ENCODE measurements around the gene IL21R. TPM values are rescaled to one million over a fixed set of nuclear protein-coding genes. Genes with fewer than 3 reads are reported as not detected.
A peak's percentile ranks its signal among the peaks of the same experiment; 100 is the strongest.
"Not testable (repeated sequence)": the region's sequence is repeated elsewhere in the genome, so short reads cannot be mapped to it uniquely, and the experiment has no call there.

IL21R gene
- total and polyA plus RNA-seq, 5 donors: 0.34 to 1.4 (median 0.81) TPM

DNA sequence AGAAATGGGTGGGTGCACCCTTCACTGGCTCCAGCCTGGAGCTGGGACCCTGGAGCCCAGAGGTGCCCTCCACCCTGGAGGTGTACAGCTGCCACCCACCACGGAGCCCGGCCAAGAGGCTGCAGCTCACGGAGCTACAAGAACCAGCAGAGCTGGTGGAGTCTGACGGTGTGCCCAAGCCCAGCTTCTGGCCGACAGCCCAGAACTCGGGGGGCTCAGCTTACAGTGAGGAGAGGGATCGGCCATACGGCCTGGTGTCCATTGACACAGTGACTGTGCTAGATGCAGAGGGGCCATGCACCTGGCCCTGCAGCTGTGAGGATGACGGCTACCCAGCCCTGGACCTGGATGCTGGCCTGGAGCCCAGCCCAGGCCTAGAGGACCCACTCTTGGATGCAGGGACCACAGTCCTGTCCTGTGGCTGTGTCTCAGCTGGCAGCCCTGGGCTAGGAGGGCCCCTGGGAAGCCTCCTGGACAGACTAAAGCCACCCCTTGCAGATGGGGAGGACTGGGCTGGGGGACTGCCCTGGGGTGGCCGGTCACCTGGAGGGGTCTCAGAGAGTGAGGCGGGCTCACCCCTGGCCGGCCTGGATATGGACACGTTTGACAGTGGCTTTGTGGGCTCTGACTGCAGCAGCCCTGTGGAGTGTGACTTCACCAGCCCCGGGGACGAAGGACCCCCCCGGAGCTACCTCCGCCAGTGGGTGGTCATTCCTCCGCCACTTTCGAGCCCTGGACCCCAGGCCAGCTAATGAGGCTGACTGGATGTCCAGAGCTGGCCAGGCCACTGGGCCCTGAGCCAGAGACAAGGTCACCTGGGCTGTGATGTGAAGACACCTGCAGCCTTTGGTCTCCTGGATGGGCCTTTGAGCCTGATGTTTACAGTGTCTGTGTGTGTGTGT lies 46.8 kb downstream of the IL21R start:
- Histone ChIP-seq H3K9me3 (ENCODE audit: control insufficient read depth, low read length) (no peaks in the 10 kb centered on the region), H3K27ac (ENCODE audit: low read length) (no peak overlapping the region), H3K4me1 (ENCODE audit: control insufficient read depth, insufficient read depth, low read length) (no peaks in the 10 kb centered on the region), H3K4me3 (ENCODE audit: low read length) (no peak overlapping the region), H3K27me3 (ENCODE audit: control insufficient read depth, insufficient read depth) (no peaks in the 10 kb centered on the region)
- DNase-seq (peak in 1 of 3 donors; percentile 42), ATAC-seq (no peak)
- 84% methylated on average over 19 of the region's 19 CpGs for WGBS
- intact Hi-C loops (cut with DNase I): no loop called here

DNA sequence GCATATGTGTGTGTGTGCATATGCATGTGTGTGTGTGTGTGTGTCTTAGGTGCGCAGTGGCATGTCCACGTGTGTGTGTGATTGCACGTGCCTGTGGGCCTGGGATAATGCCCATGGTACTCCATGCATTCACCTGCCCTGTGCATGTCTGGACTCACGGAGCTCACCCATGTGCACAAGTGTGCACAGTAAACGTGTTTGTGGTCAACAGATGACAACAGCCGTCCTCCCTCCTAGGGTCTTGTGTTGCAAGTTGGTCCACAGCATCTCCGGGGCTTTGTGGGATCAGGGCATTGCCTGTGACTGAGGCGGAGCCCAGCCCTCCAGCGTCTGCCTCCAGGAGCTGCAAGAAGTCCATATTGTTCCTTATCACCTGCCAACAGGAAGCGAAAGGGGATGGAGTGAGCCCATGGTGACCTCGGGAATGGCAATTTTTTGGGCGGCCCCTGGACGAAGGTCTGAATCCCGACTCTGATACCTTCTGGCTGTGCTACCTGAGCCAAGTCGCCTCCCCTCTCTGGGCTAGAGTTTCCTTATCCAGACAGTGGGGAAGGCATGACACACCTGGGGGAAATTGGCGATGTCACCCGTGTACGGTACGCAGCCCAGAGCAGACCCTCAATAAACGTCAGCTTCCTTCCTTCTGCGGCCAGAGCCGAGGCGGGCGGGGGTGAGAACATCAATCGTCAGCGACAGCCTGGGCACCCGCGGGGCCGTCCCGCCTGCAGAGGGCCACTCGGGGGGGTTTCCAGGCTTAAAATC lies 47.6 kb downstream of the IL21R start:
- H3K27ac ChIP-seq (ENCODE audit: low read length): no peak overlapping the region
- no peaks in the 10 kb centered on the region for H3K27me3 ChIP-seq (ENCODE audit: control insufficient read depth, insufficient read depth)
- WGBS: 34% methylated on average over 31 of the region's 31 CpGs
- H3K4me3 ChIP-seq (ENCODE audit: low read length): no peak overlapping the region
- peak in 1 of 2 donors; percentile 28 for ATAC-seq
- H3K4me1 ChIP-seq (ENCODE audit: control insufficient read depth, insufficient read depth, low read length): no peaks in the 10 kb centered on the region
- intact Hi-C loops (cut with DNase I): loop anchor here (10.0 kb wide), 4 partner anchors 215 to 1615 kb away; no protein-coding TSS in a partner anchor
- peak in 1 of 3 donors; percentile 39 for DNase-seq
- no peaks in the 10 kb centered on the region for H3K9me3 ChIP-seq (ENCODE audit: control insufficient read depth, low read length)

DNA sequence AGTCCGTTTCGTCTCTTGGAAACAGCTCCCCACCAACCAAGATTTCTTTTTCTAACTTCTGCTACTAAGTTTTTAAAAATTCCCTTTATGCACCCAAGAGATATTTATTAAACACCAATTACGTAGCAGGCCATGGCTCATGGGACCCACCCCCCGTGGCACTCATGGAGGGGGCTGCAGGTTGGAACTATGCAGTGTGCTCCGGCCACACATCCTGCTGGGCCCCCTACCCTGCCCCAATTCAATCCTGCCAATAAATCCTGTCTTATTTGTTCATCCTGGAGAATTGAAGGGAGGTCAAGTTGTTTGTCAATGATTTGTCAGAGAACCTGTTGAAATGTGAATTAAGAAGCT lies 48.2 kb downstream of the IL21R start:
- H3K4me3 ChIP-seq (ENCODE audit: low read length): no peak overlapping the region
- intact Hi-C loops (cut with DNase I): loop anchor here (10.0 kb wide), 4 partner anchors 215 to 1615 kb away; no protein-coding TSS in a partner anchor
- no peaks in the 10 kb centered on the region for H3K27me3 ChIP-seq (ENCODE audit: control insufficient read depth, insufficient read depth)
- H3K27ac ChIP-seq (ENCODE audit: low read length): no peak overlapping the region
- no peaks in the 10 kb centered on the region for H3K9me3 ChIP-seq (ENCODE audit: control insufficient read depth, low read length)
- ATAC-seq (no peak), DNase-seq (peak in 1 of 3 donors; percentile 16)
- 18% methylated on average over 5 of the region's 5 CpGs for WGBS
- no peaks in the 10 kb centered on the region for H3K4me1 ChIP-seq (ENCODE audit: control insufficient read depth, insufficient read depth, low read length)

DNA sequence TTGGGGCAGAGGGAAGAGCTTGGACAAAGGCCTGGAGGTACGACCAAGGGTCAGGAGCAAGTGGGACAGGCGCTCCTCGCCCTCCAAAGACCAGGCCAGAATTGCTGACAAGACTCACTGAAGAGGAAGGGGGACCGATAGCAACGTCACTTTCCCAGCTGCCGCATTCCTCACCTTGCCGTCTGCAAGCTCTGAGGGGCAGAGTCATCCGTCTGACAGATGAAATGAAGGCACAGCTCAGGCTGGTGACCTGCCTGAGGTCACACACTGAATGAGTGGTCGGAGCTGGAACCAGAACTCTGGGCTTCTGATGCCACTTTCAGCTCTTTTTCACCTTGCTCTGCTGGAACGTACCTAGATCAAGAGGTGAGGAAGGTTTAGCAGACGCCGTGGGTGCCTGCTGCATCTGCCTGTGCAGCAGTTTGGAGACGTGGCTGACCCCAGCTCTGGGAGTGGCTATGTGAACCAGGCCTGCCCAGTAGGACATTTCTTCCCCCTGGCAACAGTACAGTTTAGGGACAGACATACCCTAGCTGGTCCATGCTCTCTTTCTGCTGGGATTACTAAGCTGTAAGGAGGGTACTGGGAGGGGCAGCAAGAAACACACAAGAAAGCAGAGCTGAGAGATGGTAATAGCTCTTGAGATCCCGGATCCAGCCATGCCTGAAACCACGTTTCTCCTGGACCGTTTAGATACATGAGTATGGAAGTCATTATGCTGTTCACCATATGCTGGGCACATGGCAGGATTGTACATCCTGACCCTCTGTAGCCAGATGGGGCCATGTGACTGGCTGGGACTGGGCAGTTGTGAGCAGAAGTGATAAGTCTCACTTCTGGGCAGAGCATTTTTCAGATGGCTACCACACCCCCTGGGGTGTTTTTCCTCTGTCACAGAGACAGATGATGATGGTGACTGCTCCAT lies 50.9 kb downstream of the IL21R start:
- no peak overlapping the region for H3K4me3 ChIP-seq (ENCODE audit: low read length)
- intact Hi-C loops (cut with DNase I): loop anchor here (10.0 kb wide), 4 partner anchors 218 to 1618 kb away; no protein-coding TSS in a partner anchor
- WGBS: 67% methylated on average over 16 of the region's 16 CpGs
- H3K4me1 ChIP-seq (ENCODE audit: control insufficient read depth, insufficient read depth, low read length): no peaks in the 10 kb centered on the region
- no peak overlapping the region for H3K27ac ChIP-seq (ENCODE audit: low read length)
- DNase-seq (peak in 2 of 3 donors; percentile 30 to 35), ATAC-seq (no peak)
- no peaks in the 10 kb centered on the region for H3K27me3 ChIP-seq (ENCODE audit: control insufficient read depth, insufficient read depth)
- H3K9me3 ChIP-seq (ENCODE audit: control insufficient read depth, low read length): no peaks in the 10 kb centered on the region

GRCh38 chr16:27453494-27453825 lies 51.5 kb downstream of the IL21R start:
- H3K4me3 ChIP-seq (ENCODE audit: low read length): no peak overlapping the region
- DNase-seq: no peak
- H3K27ac ChIP-seq (ENCODE audit: low read length): no peak overlapping the region
- no peak for ATAC-seq
- H3K4me1 ChIP-seq (ENCODE audit: control insufficient read depth, insufficient read depth, low read length): no peaks in the 10 kb centered on the region
- H3K9me3 ChIP-seq (ENCODE audit: control insufficient read depth, low read length): no peaks in the 10 kb centered on the region
- intact Hi-C loops (cut with DNase I): loop anchor here (10.0 kb wide), 4 partner anchors 219 to 1619 kb away; no protein-coding TSS in a partner anchor
- 98% methylated on average over 3 of the region's 3 CpGs for WGBS
- no peaks in the 10 kb centered on the region for H3K27me3 ChIP-seq (ENCODE audit: control insufficient read depth, insufficient read depth)

DNA sequence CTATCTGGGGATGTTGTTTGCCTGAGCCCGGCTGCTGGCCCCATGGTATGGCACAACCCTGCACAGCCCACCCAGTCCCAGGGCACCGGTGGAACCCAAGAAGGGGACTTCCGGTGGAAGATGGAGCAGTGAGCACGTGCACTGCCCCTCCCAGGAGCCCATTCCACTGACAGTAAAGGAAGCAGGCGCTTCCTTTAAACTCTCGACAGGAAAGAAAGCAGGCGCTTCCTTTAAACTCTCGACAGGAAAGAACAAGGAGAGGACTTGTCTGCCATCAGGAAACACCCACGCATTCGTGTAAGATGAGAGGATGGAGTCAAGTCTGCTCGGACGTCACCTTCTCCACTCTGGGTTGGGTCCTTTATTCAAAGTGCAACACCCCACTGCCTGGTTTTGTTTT lies 53.7 kb downstream of the IL21R start:
- peaks cover 2% of the 10 kb centered on the region for H3K4me1 ChIP-seq (ENCODE audit: control insufficient read depth, insufficient read depth, low read length)
- H3K27ac ChIP-seq (ENCODE audit: low read length): no peak overlapping the region
- H3K27me3 ChIP-seq (ENCODE audit: control insufficient read depth, insufficient read depth): no peaks in the 10 kb centered on the region
- 36% methylated on average over 12 of the region's 12 CpGs for WGBS
- intact Hi-C loops (cut with DNase I): loop anchor here (5.0 to 10.0 kb wide), 6 partner anchors 221 to 1621 kb away; no protein-coding TSS in a partner anchor
- peak; percentile 9 to 61 for ATAC-seq
- H3K4me3 ChIP-seq (ENCODE audit: low read length): no peak overlapping the region
- no peaks in the 10 kb centered on the region for H3K9me3 ChIP-seq (ENCODE audit: control insufficient read depth, low read length)
- DNase-seq: no peak

- H3K27me3 ChIP-seq (ENCODE audit: control insufficient read depth, insufficient read depth); H3K4me3 ChIP-seq (ENCODE audit: low read length); H3K9me3 ChIP-seq (ENCODE audit: control insufficient read depth, low read length); DNase-seq; H3K27ac ChIP-seq (ENCODE audit: low read length); H3K4me1 ChIP-seq (ENCODE audit: control insufficient read depth, insufficient read depth, low read length); ATAC-seq: not testable (repeated sequence)
- 87% methylated on average over 17 of the region's 17 CpGs for WGBS
- intact Hi-C loops (cut with DNase I): loop anchor here (5.0 to 10.0 kb wide), 6 partner anchors 223 to 1623 kb away; no protein-coding TSS in a partner anchor
Observed at GRCh38 chr16:27457605-27457900, 55.6 kb downstream of the IL21R start.

DNA sequence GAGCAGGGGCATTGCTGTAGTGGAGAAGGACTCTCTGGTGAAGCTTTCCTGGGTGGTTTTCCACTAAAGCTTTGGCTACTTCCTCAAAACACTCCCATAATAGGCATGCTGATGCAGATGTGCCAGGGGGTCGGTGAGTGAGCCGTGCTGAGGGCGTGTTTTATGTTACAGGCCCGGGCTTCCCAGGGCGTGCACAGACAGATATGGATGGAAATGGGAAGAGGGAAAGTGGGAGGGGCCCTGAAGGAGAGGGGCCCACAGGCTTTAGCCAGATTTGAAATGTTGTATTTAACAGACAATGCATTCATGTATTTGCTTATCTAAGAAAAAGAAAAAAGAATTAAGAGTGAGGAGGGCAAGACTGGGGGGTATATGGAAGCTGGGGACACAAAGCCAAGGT lies 56.3 kb downstream of the IL21R start:
- ATAC-seq (no peak), DNase-seq (no peak)
- Histone ChIP-seq H3K27ac (ENCODE audit: low read length) (no peak overlapping the region), H3K4me3 (ENCODE audit: low read length) (no peak overlapping the region), H3K9me3 (ENCODE audit: control insufficient read depth, low read length) (no peaks in the 10 kb centered on the region), H3K4me1 (ENCODE audit: control insufficient read depth, insufficient read depth, low read length) (peaks cover 2% of the 10 kb centered on the region), H3K27me3 (ENCODE audit: control insufficient read depth, insufficient read depth) (no peaks in the 10 kb centered on the region)
- intact Hi-C loops (cut with DNase I): loop anchor here (5.0 to 10.0 kb wide), 6 partner anchors 223 to 1623 kb away; no protein-coding TSS in a partner anchor
- WGBS: 63% methylated on average over 5 of the region's 5 CpGs

GRCh38 chr16:27458987-27459688 lies 57.2 kb downstream of the IL21R start:
- H3K9me3 ChIP-seq (ENCODE audit: control insufficient read depth, low read length): no peaks in the 10 kb centered on the region
- ATAC-seq (no peak), DNase-seq (no peak)
- no peaks in the 10 kb centered on the region for H3K27me3 ChIP-seq (ENCODE audit: control insufficient read depth, insufficient read depth)
- WGBS: 81% methylated on average over 5 of the region's 5 CpGs
- peaks cover 2% of the 10 kb centered on the region for H3K4me1 ChIP-seq (ENCODE audit: control insufficient read depth, insufficient read depth, low read length)
- H3K4me3 ChIP-seq (ENCODE audit: low read length): no peak overlapping the region
- H3K27ac ChIP-seq (ENCODE audit: low read length): no peak overlapping the region
- intact Hi-C loops (cut with DNase I): loop anchor here (5.0 to 10.0 kb wide), 6 partner anchors 224 to 1624 kb away; no protein-coding TSS in a partner anchor

GRCh38 chr16:27460213-27460612 lies 58.2 kb downstream of the IL21R start:
- WGBS: 47% methylated on average over 4 of the region's 4 CpGs
- no peak for DNase-seq

More at GRCh38 chr16:27460213-27460612, 58.2 kb downstream of the IL21R start:
- Histone ChIP-seq H3K27me3 (ENCODE audit: control insufficient read depth, insufficient read depth) (no peaks in the 10 kb centered on the region), H3K4me1 (ENCODE audit: control insufficient read depth, insufficient read depth, low read length) (peaks cover 2% of the 10 kb centered on the region), H3K9me3 (ENCODE audit: control insufficient read depth, low read length) (no peaks in the 10 kb centered on the region), H3K27ac (ENCODE audit: low read length) (peak overlapping the region; percentile 11), H3K4me3 (ENCODE audit: low read length) (no peak overlapping the region)
- peak in 1 of 2 donors; percentile 7 for ATAC-seq
- intact Hi-C loops (cut with DNase I): no loop called here

All from right cardiac atrium (tissue), 5 donors.